Pons (tissue), 1 donor: ENCODE results near the gene CEP68.
"Not testable (repeated sequence)": the region's sequence is repeated elsewhere in the genome, so short reads cannot be mapped to it uniquely, and the experiment has no call there.

ENCODE experiments used
- DNase-seq: peaks from one replicate; pipeline ENCODE4 v3.0.0-alpha.2; 2016; ENCODE audit warnings: low spot score

CEP68 gene

DNA sequence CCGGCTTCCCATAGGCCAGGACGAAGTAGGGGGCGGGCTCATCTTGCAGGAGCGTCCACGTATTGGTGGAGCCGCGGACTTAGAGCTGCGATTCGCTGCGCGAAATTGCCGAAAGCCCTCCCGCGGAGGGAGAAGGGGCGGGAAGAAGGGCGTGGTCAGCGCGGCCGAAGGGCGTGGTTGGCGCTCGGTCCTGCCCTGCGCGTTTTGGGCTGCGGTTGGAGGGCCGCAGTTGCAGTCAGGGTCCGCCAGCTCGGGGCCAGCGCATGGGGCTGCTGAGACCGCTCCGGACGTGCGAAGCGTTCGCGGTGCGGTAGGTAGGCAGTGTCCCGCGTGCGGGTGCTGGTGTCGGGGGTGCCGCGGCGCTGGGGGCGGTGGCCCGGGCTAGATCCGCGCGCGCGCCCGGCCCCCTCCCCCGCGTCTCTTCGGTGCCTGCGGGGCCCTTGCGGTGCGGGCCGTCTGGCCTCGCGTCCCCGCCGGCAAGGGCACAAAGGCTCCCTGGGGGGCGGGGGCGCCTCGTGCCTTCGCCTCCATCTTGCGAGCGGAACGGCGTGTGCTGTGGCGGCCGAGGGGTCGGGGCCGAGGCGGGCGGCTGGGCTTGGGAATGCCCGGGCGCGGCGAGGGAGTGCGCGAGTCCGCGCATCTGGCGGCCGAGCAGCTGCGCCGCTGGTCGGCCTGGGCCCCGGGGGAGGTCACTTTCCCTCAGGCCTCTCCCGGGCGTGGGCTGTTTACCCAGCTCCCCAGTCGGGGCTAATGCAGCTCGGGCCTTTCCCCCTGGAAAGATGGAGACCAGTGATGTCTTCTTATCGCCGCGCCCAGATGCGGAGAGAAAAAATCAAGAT, at the start of gene CEP68:
Gene CEP68, plus strand, starts transcription at position 202 of the 839 bp plus-strand sequence. CDS start 13,029 bp downstream, outside the sequence.
- peak; percentile 97 for DNase-seq

DNA sequence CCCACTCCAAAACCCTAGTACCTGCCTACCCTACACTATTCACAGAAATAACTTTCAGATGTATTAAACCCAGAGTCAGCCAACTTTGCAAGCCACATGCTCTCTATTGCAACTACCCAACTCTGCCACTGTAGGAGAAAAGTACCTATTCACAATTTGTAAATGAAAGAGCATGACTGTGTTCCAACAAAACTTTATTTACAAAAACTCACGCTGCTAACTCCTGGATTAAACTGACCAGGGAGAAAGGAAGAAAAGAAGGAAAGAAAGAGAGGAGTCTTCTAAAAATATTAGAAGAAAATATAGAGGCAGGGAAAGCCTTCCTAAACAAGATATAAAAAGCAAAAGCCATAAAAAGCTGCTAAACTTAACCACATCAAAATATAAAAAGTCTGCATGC, 42.4 kb upstream of the CEP68 start:
- no peak for DNase-seq

GRCh38 chr2:65015731-65016130, 40.5 kb upstream of the CEP68 start:
- DNase-seq = no peak

GRCh38 chr2:65016789-65017188, 39.4 kb upstream of the CEP68 start:
- no peak for DNase-seq

- DNase-seq = peak; percentile 70
Measured at GRCh38 chr2:65017335-65017734, 38.9 kb upstream of the CEP68 start.

GRCh38 chr2:65018141-65018582, 38.1 kb upstream of the CEP68 start:
- DNase-seq = peak; percentile 71

- DNase-seq = no peak
Measured at GRCh38 chr2:65019010-65019409, 37.2 kb upstream of the CEP68 start.

DNA sequence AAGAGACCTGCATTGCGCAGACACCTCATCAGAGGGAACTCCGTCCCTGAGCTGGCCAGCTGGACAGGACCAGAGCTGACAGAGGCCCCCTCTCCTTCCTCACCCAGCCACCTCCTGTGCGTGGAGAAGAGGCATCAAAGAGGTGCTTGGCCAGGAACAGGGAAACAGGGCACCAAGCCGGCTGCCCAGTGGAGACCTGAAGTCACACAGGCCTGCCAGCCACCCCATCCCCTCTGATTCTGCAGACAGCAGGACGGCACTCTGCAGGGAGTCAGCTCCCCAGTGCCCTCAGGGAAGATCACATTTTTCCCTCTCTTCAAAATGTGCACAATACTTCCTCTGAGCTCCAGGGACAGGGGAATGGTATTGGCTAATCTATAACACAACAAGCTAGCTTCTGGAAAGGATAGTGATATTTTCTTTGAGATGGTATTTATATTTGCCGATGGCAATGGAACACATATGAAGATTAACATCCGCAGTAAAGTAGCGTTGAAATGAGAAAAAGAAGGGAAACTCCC, 36.5 kb upstream of the CEP68 start:
- DNase-seq = no peak

DNA sequence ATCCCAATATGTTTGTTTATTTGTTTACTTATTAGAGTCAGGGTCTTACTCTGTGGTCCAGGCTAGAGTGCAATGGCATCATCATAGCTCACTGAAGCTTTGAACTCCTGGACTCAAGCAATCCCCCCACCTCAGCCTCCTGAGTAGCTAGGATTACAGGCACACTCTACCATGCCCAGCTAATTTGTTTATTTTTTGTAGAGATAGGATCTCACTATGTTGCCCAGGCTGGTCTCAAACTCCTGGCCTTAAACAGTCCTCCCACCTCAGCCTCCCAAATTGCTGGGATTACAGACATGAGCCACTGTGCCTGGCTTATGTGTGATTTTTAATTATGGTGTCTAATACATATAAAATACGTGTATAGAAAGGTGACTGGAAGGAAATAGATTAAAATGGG, 36.0 kb upstream of the CEP68 start:
- DNase-seq = not testable (repeated sequence)

GRCh38 chr2:65020943-65021528, 35.2 kb upstream of the CEP68 start:
- DNase-seq = no peak

DNA sequence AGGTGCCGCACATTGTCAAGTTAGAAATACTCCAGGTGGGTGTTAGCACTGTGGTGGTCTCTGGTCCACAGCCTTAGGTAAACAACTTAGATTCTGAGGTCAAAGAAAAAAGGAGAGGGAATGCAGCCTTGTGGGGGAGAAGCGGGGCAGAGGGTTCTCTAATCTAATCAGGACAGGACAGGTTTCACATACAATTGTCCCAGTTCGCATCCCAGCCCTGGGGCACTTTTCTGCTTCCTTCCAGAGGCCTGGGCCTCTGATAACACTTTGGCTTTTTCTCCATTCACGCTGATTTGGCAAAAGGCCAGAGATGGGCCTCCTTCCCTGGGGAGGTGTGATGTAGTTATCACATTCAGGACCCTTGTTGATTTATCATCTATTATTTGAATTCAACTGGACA, 34.5 kb upstream of the CEP68 start:
- DNase-seq = no peak

DNA sequence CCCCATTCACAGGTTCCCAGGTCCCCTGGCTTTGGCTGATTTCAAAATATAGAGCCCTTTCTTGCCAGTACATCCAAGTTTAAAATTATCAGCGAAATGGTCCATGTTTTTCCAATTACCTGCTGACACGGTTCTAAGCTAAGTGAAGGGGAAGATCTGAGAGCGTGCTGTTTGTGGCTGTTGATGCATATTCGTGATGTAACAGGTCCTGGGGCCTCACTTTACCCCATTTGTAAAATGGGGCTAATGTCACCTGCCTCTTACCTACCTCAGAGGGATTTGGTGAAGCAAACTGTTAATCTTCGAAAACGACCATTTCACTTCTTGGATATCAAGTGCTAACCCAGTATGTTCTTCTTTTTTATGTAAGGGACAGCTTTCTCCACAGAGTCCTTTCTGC, 34.0 kb upstream of the CEP68 start:
- no peak for DNase-seq

DNA sequence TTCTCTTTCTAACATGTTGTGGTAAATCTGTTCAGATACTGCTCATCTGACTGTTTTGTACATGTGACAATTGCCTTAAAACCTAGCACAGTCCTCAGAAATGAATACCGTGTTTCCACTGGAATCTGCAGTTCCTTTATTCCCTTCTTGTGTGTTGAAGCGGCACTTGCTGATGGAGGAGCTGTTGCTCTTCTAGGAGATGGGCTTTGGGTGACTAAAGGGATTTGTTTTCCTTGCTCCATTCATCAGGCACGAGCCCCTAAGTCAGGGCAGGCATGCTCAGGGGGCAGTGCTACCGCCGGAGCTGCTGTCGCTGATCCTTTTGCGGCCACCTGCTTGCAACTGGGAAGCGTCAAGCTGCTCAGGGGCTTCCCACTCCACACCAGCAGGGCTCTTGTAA, 32.5 kb upstream of the CEP68 start:
- no peak for DNase-seq

DNA sequence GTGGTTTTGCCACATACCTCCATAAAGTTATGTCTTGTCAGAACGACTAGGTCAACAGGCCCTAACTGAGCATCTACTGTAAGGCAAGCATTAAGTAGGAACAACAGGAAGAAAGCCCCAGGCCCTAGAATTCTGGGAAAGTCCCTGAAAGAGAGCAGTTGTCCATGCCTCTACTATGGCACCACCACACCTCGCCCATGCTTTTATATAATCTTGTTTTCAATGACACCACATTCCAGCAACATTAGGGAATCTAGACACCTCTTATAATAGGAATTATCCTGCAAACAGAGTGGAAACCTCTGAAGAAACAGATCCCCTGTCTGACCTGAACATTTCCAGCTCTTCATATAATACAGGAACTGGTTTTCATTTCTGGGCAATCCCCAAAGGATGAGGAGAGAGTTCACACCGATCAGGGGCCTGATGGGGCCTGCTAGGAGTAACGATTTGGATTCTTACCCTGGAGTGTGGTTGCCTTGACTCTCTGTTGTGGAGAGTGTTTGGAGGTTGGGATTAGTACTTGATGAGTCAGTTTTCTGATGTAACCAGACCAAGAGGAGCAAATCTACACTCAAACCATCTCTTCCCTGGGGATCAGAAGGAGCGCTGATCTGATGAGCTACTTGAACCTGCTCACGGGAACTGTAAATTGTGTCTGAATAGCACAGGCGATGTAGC, 31.9 kb upstream of the CEP68 start:
- DNase-seq = no peak

DNA sequence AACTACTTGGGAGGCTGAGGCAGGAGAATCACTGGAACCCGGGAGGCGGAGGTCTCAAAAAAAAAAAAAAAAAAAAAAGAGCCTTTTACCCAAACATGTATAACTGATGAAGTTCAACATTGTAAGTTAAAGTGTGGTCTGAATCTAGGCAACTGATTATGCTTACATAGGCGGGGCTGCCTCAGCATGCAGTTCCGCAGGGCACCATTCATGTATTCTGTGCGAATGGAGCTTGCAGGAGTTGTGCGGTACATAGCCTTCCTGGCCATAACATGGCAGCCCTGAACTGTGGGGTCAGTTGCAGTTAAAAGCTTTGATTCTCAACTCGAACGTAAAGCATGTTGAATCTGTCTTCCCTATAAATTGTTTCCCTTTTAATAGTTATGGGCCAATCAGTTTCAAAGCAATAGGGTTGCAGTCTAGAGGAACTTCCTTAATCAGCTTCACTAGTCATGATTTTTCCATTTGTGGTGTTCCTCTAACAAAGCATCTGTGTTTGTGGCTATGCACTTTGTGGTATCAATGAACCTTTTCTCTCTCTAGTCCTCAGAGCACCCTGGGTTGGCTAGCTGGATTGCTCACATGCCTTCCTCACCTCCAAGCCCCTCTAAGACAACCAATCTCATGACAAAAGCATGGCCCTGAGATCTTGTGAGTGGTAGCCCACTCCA, 30.6 kb upstream of the CEP68 start:
- DNase-seq = peak; percentile 78

DNA sequence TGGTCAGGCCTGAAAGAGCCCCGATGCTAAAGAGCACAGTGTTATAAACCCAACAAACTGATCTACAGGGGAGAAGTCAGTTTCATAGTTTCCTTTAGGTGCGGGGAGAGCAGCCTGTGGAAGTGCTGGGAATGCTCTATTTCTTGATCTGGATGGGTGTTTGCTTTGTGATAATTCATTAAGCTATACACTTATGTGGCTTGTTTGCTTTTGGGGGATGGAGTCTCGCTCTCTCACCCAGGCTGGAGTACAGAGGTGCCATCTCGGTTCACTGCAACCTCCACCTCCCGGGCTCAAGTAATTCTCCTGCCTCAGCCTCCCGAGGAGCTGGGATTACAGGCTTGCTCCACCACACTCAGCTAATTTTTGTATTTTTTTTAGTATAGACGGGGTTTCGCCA, 30.1 kb upstream of the CEP68 start:
- no peak for DNase-seq

DNA sequence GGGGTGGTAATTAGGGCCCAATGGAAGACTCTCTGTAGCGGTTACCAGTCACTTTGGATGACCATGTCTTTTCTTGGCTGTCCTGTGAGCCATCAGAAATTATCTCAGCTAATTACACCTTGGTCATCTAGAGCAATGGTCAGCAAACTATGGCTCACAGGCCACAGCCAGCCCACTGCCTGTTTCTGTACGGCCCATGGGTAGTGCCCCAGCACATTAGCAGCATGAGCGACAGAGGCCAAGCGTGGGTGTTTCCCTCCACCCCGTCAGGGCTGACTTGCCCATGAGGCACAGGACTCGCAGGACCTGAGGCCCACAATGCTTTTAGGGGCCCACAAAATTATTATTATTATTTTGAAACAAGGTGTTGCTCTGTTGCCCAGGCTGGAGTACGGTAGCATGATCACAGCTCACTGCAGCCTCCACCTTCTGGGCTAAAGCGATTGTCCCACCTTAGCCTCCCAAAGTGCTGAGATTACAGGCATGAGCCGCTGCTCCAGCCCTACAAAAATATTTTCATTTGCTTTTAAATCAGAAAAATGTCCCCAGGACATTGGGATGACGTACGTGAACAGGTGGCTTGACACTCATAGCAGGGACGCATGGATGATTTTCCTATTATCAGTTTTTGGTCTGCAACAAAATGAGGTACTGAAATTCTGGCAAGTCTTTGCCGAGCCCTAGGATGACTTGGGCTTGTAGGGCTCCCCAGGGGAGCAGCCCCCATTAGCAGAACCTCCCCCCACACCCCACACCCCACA, 29.3 kb upstream of the CEP68 start:
- DNase-seq = no peak

- peak; percentile 40 for DNase-seq
Measured at GRCh38 chr2:65027616-65028244, 28.5 kb upstream of the CEP68 start.

- no peak for DNase-seq
Measured at GRCh38 chr2:65030476-65031332, 25.5 kb upstream of the CEP68 start.
